Measurements from ENCODE around the gene AMIGO1. TPM values are rescaled to one million over a fixed set of nuclear protein-coding genes. Genes with fewer than 3 reads are reported as not detected.

AMIGO1 gene
- total and polyA plus RNA-seq, 4 donors, result 2.4 to 6.3 (median 3.4) TPM

- ATAC-seq (ENCODE audit: insufficient read depth, low FRiP score) (no peak), DNase-seq (no peak)
- Histone ChIP-seq H3K9me3 (ENCODE audit: control insufficient read depth in 4 of 4, insufficient read depth in 3 of 4, low read length in 3 of 4) (no peaks in the 10 kb centered on the region), H3K9ac (ENCODE audit: insufficient read depth in 1 of 2, low read length in 2 of 2) (no peak overlapping the region), H3K4me3 (no peak overlapping the region), H3K27me3 (ENCODE audit: control insufficient read depth in 3 of 3, insufficient read depth in 3 of 3, low read length in 2 of 3) (no peaks in the 10 kb centered on the region), H3K4me1 (ENCODE audit: control insufficient read depth in 5 of 5, insufficient read depth in 5 of 5, low read length in 5 of 5) (peaks cover 0 to 25% (median 12%) of the 10 kb centered on the region in 5 donors), H3K36me3 (ENCODE audit: control insufficient read depth in 4 of 4, insufficient read depth in 4 of 4, low read length in 4 of 4) (no peaks in the 10 kb centered on the region), H3K27ac (ENCODE audit: low read depth in 1 of 2, low read length in 1 of 2) (no peak overlapping the region)
- no peak for TF ChIP-seq CTCF (IDR thresholded peaks at IDR 0.05; ENCODE audit: control extremely low read depth, extremely low read depth)
- 73 to 90% methylated on average over 4 of the region's 4 CpGs for WGBS, 2 donors
Observed at GRCh38 chr1:109531380-109531779, 21.9 kb upstream of the AMIGO1 start.

GRCh38 chr1:109530457-109531087 is 21.0 kb upstream of the AMIGO1 start:
- 83 to 86% methylated on average over 13 of the region's 13 CpGs for WGBS, 2 donors
- no peak overlapping the region for H3K27ac ChIP-seq (ENCODE audit: low read depth in 1 of 2, low read length in 1 of 2)
- DNase-seq (peak; percentile 83 to 87 (median 86)), ATAC-seq (ENCODE audit: insufficient read depth, low FRiP score) (no peak)
- no peak overlapping the region for H3K4me3 ChIP-seq
- no peaks in the 10 kb centered on the region for H3K9me3 ChIP-seq (ENCODE audit: control insufficient read depth in 4 of 4, insufficient read depth in 3 of 4, low read length in 3 of 4)
- H3K36me3 ChIP-seq (ENCODE audit: control insufficient read depth in 4 of 4, insufficient read depth in 4 of 4, low read length in 4 of 4), result no peaks in the 10 kb centered on the region
- TF ChIP-seq CTCF (IDR thresholded peaks at IDR 0.05; ENCODE audit: control extremely low read depth, extremely low read depth), result no peak
- peaks cover 0 to 25% (median 12%) of the 10 kb centered on the region in 5 donors for H3K4me1 ChIP-seq (ENCODE audit: control insufficient read depth in 5 of 5, insufficient read depth in 5 of 5, low read length in 5 of 5)
- H3K9ac ChIP-seq (ENCODE audit: insufficient read depth in 1 of 2, low read length in 2 of 2), result peak overlapping the region in 1 of 2 donors; percentile 18
- H3K27me3 ChIP-seq (ENCODE audit: control insufficient read depth in 3 of 3, insufficient read depth in 3 of 3, low read length in 2 of 3), result no peaks in the 10 kb centered on the region

- 72 to 80% methylated on average over 8 of the region's 8 CpGs for WGBS, 2 donors
- no peaks in the 10 kb centered on the region for H3K27me3 ChIP-seq (ENCODE audit: control insufficient read depth in 3 of 3, insufficient read depth in 3 of 3, low read length in 2 of 3)
- peaks cover 0 to 25% (median 12%) of the 10 kb centered on the region in 5 donors for H3K4me1 ChIP-seq (ENCODE audit: control insufficient read depth in 5 of 5, insufficient read depth in 5 of 5, low read length in 5 of 5)
- no peak for TF ChIP-seq CTCF (IDR thresholded peaks at IDR 0.05; ENCODE audit: control extremely low read depth, extremely low read depth)
- no peaks in the 10 kb centered on the region for H3K9me3 ChIP-seq (ENCODE audit: control insufficient read depth in 4 of 4, insufficient read depth in 3 of 4, low read length in 3 of 4)
- peak in 1 of 3 donors; percentile 29 for DNase-seq
- H3K9ac ChIP-seq (ENCODE audit: insufficient read depth in 1 of 2, low read length in 2 of 2), result peak overlapping the region in 1 of 2 donors; percentile 17
- H3K36me3 ChIP-seq (ENCODE audit: control insufficient read depth in 4 of 4, insufficient read depth in 4 of 4, low read length in 4 of 4), result no peaks in the 10 kb centered on the region
- no peak for ATAC-seq (ENCODE audit: insufficient read depth, low FRiP score)
- H3K4me3 ChIP-seq, result no peak overlapping the region
- no peak overlapping the region for H3K27ac ChIP-seq (ENCODE audit: low read depth in 1 of 2, low read length in 1 of 2)
Observed at GRCh38 chr1:109529881-109530456, 20.4 kb upstream of the AMIGO1 start.

Measured in lung (tissue), 12 donors.